Endodermal cell (in vitro differentiated cells): ENCODE results near the gene ZNF23. TPM values are rescaled to one million over a fixed set of nuclear protein-coding genes. Genes with fewer than 3 reads are reported as not detected.
"Not testable (repeated sequence)": the region's sequence is repeated elsewhere in the genome, so short reads cannot be mapped to it uniquely, and the experiment has no call there.

Source experiments
- DNase-seq: peaks from one replicate; pipeline ENCODE4 v3.0.0-alpha.2; 2017
- H3K27ac ChIP-seq: 2 replicates; pipeline ENCODE4 v1.5.1; 2013; ENCODE audit warnings: mild to moderate bottlenecking, low read depth, low read length, moderate library complexity
- H3K27me3 ChIP-seq: 2 replicates; pipeline ENCODE4 v1.6.1; 2013; ENCODE audit warnings: mild to moderate bottlenecking, low read length, moderate library complexity; ENCODE audit not compliant: insufficient read depth, control insufficient read depth, poor library complexity, severe bottlenecking
- H3K36me3 ChIP-seq: 2 replicates; pipeline ENCODE4 v1.7.0; 2013; ENCODE audit warnings: mild to moderate bottlenecking, low read length, moderate library complexity; ENCODE audit not compliant: control insufficient read depth, insufficient read depth
- H3K4me1 ChIP-seq: one replicate; pipeline ENCODE4 v1.7.0; 2013; ENCODE audit warnings: low read length; ENCODE audit not compliant: control insufficient read depth, insufficient read depth
- H3K4me3 ChIP-seq: 2 replicates; pipeline ENCODE4 v1.5.1; 2013; ENCODE audit warnings: mild to moderate bottlenecking, low read length, moderate library complexity
- H3K9ac ChIP-seq: 2 replicates; pipeline ENCODE4 v1.6.1; 2013; ENCODE audit warnings: mild to moderate bottlenecking, low read length, moderate library complexity; ENCODE audit not compliant: poor library complexity, severe bottlenecking; ENCODE audit errors: extremely low read depth
- H3K9me3 ChIP-seq: 2 replicates; pipeline ENCODE4 v1.6.1; 2013; ENCODE audit warnings: mild to moderate bottlenecking, low read length, moderate library complexity; ENCODE audit not compliant: control insufficient read depth
- H3K27ac Mint-ChIP-seq: 2 replicates; pipeline ENCODE4 v1.8.0; 2020; ENCODE audit warnings: mixed read lengths
- H3K27me3 Mint-ChIP-seq: 2 replicates; pipeline ENCODE4 v1.8.0; 2021; ENCODE audit warnings: mild to moderate bottlenecking, mixed read lengths; ENCODE audit not compliant: insufficient read depth
- H3K36me3 Mint-ChIP-seq: 2 replicates; pipeline ENCODE4 v1.8.0; 2020; ENCODE audit warnings: low read depth, mixed read lengths
- H3K4me1 Mint-ChIP-seq: 2 replicates; pipeline ENCODE4 v1.8.0; 2020; ENCODE audit warnings: mixed read lengths
- H3K4me3 Mint-ChIP-seq: 2 replicates; pipeline ENCODE4 v1.8.0; 2020; ENCODE audit warnings: mild to moderate bottlenecking, moderate library complexity, mixed read lengths
- H3K9me3 Mint-ChIP-seq: 2 replicates; pipeline ENCODE4 v1.8.0; 2020; ENCODE audit warnings: mild to moderate bottlenecking, mixed read lengths
- WGBS, 2 experiments: methylation state at CpG; one replicate each; pipeline versions ENCODE4 v1.1.5 to v1.1.7; 2013; ENCODE audit warnings: missing lambda C conversion rate in 2 of 2, mixed read lengths in 1 of 2; ENCODE audit not compliant: insufficient coverage in 1 of 2, insufficient read length in 1 of 2; 5-methylcytosine and 5-hydroxymethylcytosine counted together
- long read RNA-seq, 4 experiments: library from polyadenylated mRNA in 2 of 4; library from RNA in 1 of 4; library from capped mRNA in 1 of 4; stranded (forward) in 3 of 4; unstranded in 1 of 4; transcript quantifications; one replicate each; pipeline ENCODE4 v2.0.0, GENCODE V29; 2020 to 2021; ENCODE audit warnings: inconsistent platforms in 1 of 4
- polyA plus RNA-seq, 2 experiments: library from polyadenylated mRNA; stranded (reverse); fragments of 50-300 nt; gene quantifications; one replicate each; pipeline ENCODE4 v1.2.3, GENCODE V29; 2013
- total RNA-seq, 2 donors: library from RNA; stranded (reverse); fragmentation: NEBNext Ultra II Directional in 1 of 2; extraction: Animal tissue kit (Norgen Biotek cat#: 25700) in 1 of 2; gene quantifications; 2 replicates in 1 of 2; 3 replicates in 1 of 2; pipeline ENCODE4 v1.2.1, GENCODE V29; 2021
- TF ChIP-seq, protein P1 (sequence below): fragments of 200-600 bp; sonication (generic); conservative IDR thresholded peaks from 2 replicates; pipeline ENCODE4 v1.5.0; 2021; ENCODE audit warnings: antibody characterized with exemption, mild to moderate bottlenecking

Gene ZNF23
- total RNA-seq: 10 to 100 TPM in 1 of 2 donors, 1 to 10 TPM in 1; 9.4 to 13.6 TPM
- polyA plus RNA-seq (2013, experiment 1 of 2): 11.8 TPM
- polyA plus RNA-seq (2013, experiment 2 of 2): 10.8 TPM
- long read RNA-seq, experiment 1, full-length matches to known transcripts: 2 of 5 reads
- long read RNA-seq, experiment 1, partial matches to known transcripts: 1 of 5 reads
- long read RNA-seq, experiment 1, other reads (novel, unspliced or antisense): 2 of 5 reads
- long read RNA-seq, experiment 2, partial matches to known transcripts: 2 of 23 reads
- long read RNA-seq, experiment 2, other reads (novel, unspliced or antisense): 19 of 23 reads
- long read RNA-seq, experiment 3, partial matches to known transcripts: 2 of 36 reads
- long read RNA-seq, experiment 3, other reads (novel, unspliced or antisense): 33 of 36 reads
- long read RNA-seq, experiment 4, full-length matches to known transcripts: 3 of 13 reads
- long read RNA-seq, experiment 4, partial matches to known transcripts: 4 of 13 reads
- long read RNA-seq, experiment 4, other reads (novel, unspliced or antisense): 6 of 13 reads

DNA sequence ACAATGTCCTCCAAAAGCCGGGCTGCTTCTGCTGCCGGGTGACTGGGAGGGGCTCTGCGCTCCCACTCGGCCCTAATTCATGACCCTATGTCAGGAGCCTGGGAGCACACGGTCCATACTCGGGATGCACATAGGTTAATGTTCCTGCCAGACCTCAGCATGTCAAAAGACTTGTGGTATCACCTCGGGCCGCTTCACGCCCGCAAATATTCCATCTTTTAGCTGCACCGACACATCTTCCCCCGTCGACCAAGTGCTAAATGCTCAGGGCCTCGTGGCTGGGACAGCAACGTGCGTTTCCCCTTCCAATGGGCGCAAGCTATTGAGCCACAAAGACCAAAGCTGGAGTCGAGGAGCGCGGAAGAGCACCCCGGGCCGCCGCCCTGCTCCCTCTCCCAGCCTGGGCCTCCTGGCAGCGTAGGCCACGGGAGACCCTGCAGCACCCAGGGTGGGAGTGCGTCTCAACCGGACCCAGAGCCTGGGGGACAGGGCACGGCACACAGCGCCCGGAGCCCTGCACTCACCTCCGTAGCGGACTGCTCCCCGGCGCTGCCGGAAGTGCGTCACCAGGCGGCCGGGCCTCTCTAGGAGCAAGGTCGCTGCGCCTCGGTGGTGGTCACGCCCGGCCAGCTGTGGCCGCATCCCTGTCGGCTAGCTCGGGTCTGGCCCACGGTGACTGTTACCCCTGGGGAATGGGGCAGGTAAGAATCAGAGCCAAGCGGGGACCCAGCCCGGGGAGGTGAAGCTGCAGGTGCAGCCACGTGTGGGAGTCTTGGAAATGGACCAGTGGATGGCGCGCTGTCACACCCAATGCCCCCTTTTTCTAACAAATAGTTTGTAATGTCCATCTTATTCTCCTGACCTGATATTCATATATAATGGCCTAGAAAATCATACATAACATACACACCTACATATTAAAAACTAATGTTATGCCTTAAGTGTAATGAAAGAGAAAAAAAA lies at the start of gene ZNF23:
ZNF23 (minus strand) TSS at position 562 of the 963 bp plus-strand sequence. CDS start 5,451 bp downstream, outside the sequence.
- Histone ChIP-seq H3K27ac (peak within 1 kb of the TSS; percentile 55), H3K4me3 (peak within 1 kb of the TSS; percentile 85), H3K27me3 (no peaks in the 10 kb centered on the region), H3K9ac (peak within 1 kb of the TSS; percentile 52), H3K4me1 (no peaks in the 10 kb centered on the region), H3K36me3 (no peaks in the 10 kb centered on the region), H3K9me3 (no peaks in the 10 kb centered on the region)
- TF ChIP-seq, protein P1, sequence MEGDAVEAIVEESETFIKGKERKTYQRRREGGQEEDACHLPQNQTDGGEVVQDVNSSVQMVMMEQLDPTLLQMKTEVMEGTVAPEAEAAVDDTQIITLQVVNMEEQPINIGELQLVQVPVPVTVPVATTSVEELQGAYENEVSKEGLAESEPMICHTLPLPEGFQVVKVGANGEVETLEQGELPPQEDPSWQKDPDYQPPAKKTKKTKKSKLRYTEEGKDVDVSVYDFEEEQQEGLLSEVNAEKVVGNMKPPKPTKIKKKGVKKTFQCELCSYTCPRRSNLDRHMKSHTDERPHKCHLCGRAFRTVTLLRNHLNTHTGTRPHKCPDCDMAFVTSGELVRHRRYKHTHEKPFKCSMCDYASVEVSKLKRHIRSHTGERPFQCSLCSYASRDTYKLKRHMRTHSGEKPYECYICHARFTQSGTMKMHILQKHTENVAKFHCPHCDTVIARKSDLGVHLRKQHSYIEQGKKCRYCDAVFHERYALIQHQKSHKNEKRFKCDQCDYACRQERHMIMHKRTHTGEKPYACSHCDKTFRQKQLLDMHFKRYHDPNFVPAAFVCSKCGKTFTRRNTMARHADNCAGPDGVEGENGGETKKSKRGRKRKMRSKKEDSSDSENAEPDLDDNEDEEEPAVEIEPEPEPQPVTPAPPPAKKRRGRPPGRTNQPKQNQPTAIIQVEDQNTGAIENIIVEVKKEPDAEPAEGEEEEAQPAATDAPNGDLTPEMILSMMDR: peak; percentile 36
- H3K27ac Mint-ChIP-seq: peak within 1 kb of the TSS; percentile 92
- no peaks in the 10 kb centered on the region for H3K9me3 Mint-ChIP-seq
- peaks cover 2% of the 10 kb centered on the region for H3K27me3 Mint-ChIP-seq
- WGBS, 2 experiments: 0 to 1% methylated on average over 30 to 52 of the region's 52 CpGs
- DNase-seq: peak; percentile 92
- H3K36me3 Mint-ChIP-seq: no peaks in the 10 kb centered on the region
- peak within 1 kb of the TSS; percentile 91 for H3K4me3 Mint-ChIP-seq
- peaks cover 6% of the 10 kb centered on the region for H3K4me1 Mint-ChIP-seq

DNA sequence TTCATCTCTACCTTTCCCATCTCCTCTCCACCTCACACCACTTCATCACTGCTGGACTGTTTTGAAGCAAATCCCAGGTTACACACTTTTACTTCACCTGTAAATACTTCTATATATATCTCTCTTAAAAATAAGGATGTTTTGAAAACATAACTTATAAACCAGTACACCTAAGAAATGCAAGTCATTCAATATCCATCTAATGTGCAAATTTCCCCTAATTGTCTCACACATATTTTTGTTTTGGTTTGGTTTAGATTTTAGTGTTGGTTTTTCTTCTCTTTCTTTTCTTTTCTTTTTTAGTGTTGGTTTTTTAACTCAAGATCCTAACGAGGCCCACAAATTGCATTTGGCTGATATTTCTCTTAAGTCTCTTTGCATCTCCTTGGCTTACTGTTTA lies 45.0 kb upstream of the ZNF23 start:
- TF ChIP-seq, protein P1: no peak
- Histone ChIP-seq H3K9me3 (peaks cover 11% of the 10 kb centered on the region), H3K9ac (no peak overlapping the region), H3K36me3 (no peaks in the 10 kb centered on the region), H3K4me1 (no peaks in the 10 kb centered on the region), H3K27ac (no peak overlapping the region), H3K4me3 (no peak overlapping the region), H3K27me3 (no peaks in the 10 kb centered on the region)
- Mint-ChIP-seq H3K36me3 (no peaks in the 10 kb centered on the region), H3K4me1 (no peaks in the 10 kb centered on the region), H3K27me3 (peaks cover 11% of the 10 kb centered on the region), H3K4me3 (no peak overlapping the region), H3K27ac (no peak overlapping the region), H3K9me3 (peaks cover 19% of the 10 kb centered on the region)
- no peak for DNase-seq
- WGBS, 2 experiments: 83 to 90% methylated on average over 1 of the region's 1 CpG

DNA sequence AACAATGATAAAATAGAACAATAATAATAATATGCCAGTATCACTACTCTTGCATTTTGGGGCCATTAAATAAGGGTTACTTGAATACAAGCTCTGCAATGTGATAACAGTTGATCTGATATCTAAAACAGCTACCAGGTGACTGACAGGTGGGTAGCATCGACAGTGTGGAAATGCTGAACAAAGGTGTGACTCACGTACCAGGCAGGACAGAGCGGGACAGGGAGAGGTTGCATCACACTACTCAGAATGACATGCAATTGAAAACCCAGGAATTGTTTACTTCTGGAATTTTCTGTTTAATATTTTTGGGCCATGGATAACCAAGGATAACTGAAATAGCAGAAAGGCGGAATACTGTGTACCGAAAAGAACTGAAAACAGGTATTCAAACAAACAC lies 42.9 kb upstream of the ZNF23 start:
- no peak overlapping the region for H3K4me3 ChIP-seq
- Mint-ChIP-seq H3K4me3 (no peak overlapping the region), H3K9me3 (no peaks in the 10 kb centered on the region), H3K27ac (no peak overlapping the region), H3K27me3 (peaks cover 9% of the 10 kb centered on the region), H3K36me3 (no peaks in the 10 kb centered on the region), H3K4me1 (no peaks in the 10 kb centered on the region)
- no peaks in the 10 kb centered on the region for H3K36me3 ChIP-seq
- no peak overlapping the region for H3K9ac ChIP-seq
- H3K9me3 ChIP-seq: no peaks in the 10 kb centered on the region
- H3K27me3 ChIP-seq: no peaks in the 10 kb centered on the region
- no peak for DNase-seq
- no peak overlapping the region for H3K27ac ChIP-seq
- 91 to 92% methylated on average over 3 to 5 of the region's 5 CpGs for WGBS, 2 experiments
- no peaks in the 10 kb centered on the region for H3K4me1 ChIP-seq
- TF ChIP-seq, protein P1: no peak

DNA sequence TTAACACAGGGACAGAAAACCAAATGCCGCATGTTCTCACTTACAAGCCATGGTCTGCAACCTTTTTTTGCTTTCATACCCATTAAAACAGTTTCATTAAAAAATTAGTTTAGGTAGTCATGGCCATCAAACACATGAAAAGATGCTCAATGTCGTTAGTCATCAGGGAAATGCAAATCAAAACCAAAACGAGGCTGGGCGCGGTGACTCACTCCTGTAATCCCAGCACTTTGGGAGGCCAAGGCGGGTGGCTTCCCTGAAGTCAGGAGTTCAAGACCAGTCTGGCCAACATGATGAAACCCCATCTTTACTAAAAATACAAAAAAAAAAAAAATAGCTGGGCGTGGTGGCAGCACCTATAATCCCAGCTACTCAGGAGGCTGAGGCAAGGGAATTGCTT lies 42.0 kb upstream of the ZNF23 start:
- DNase-seq, H3K27ac ChIP-seq, H3K36me3 ChIP-seq, H3K27me3 Mint-ChIP-seq, H3K4me3 ChIP-seq, H3K9me3 Mint-ChIP-seq, H3K4me1 Mint-ChIP-seq, H3K4me1 ChIP-seq, H3K36me3 Mint-ChIP-seq, H3K9ac ChIP-seq, H3K27ac Mint-ChIP-seq, H3K4me3 Mint-ChIP-seq, H3K27me3 ChIP-seq, H3K9me3 ChIP-seq: not testable (repeated sequence)
- 81% methylated on average over 4 to 7 of the region's 7 CpGs for WGBS, 2 experiments
